HG02973 (cell line): ENCODE measurements around the gene ZFYVE28.

ENCODE experiments used
- ATAC-seq: cut with Tn5 transposase; IDR thresholded peaks from one replicate; pipeline ENCODE4 v1.9.1; 2021; ENCODE audit warnings: moderate library complexity; ENCODE audit not compliant: unreplicated experiment

The ZFYVE28 gene

DNA sequence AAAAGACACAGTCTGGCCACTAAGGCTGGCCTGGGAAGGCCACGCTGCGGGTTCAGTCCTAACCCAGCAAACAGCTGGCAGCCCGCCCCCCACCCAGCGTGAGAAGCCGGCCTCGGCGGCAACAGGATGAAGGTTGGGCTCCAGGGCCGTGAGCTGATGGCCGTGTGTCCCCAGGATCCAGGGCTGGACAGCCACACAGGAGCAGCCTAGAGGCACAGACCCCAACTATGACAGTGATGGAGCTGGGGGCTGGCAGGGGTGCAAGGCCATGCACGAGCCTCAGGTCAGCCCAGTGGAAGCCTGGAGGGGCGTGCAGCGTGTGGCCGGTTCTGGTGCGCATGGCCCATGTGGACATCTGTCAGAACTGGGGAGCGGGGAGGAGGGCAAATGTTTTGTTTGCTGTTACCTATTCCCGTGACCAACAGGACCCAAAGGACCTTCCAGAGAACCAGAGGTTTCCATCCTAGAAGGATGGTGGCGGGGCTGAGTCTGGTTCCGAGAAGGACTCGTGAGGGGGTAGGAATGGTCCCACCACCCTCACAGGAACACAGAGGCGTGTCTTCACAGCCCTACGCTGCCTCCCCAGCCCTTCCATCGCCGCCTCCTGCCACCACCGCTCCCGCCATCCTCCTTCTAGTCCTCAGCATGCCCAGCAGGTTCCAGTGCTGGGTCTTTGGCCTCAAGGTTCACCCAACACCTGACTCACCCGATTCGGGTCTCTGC is 46.5 kb downstream of the ZFYVE28 start:
- no peak for ATAC-seq

DNA sequence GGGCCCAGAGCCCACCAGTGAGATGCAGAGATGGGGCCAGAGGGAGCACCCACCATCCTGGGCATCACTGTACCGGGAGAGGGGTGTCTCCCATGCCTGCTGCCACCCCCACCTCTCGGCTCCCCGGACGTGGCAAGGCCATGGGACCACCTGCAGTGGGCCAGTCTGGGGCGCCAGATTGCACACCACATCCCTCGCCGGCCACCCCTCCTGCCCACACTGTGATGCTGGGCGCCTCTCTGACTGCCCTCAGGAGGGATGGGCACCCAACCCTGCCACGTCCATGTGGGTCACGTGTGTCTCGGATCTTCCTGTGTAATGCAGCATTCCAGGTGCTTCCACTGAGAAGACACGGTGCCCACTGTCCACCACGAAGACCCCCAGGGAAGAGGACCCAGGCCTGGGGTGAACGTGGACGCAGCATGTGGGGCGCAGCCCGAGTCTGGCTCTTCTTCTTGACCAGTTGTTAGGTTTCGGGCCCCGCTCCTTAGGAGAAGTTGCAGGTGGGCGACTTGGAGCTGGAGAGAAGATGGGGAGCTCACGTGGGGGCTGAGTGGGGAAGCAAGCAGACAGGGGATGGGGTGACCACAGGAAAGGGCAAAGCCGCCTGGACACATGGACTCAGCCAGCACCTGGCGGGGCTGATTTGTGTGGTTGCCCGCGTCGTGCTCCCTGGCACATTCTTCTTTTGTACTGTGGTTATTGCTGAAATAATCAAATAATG is 47.7 kb downstream of the ZFYVE28 start:
- no peak for ATAC-seq

DNA sequence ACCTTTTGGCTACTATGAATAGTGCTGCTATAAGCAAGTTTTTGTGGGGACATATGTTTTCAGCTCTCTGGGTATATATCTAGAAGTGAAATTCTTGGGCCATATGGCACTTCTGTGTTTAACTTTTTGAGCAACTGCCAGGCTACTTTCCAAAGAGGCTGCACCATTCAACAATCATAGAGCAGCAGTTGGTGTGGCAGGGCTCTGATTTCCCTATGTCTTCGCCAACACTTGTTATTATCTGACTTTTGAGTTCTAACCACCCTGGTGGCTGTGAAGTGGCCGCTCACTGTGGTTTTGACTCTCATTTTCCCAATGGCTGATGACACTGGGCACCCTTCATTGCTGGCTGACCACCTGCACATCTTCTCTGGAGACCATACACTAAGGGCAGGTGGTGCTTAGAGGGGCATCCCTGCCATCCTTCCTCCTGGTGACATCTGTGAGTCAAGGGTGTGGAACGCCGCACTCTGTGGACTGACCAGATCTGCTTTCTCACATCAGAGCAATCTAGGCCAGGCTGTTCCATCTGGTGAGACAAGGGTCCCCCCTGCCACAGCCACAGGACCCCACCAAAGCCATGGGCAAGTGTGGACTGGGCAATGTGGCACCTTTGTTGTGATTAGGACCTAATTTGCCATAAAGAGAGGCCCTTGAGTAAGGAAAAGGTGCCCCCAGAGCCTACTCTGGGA is 49.6 kb downstream of the ZFYVE28 start:
- no peak for ATAC-seq

DNA sequence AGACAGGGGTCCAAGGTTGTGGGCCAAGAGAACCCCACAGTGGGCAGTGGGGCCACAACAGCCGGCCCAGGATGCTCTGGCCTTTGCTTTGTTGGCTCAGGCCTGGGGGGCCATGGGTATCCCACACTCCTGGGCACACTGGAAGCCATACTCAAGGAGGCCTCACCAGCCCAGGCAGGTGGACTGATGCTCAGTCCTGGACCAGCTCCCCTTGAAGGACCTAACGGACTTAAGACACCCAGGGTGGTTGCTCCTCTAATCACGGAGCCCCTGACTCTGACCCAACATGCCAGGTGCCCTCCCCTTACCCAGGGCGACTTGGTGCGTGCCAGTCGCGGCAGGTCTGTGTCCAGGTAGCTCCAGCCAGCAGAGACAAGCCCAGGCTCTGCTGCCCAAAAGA is 50.8 kb downstream of the ZFYVE28 start:
- no peak for ATAC-seq

DNA sequence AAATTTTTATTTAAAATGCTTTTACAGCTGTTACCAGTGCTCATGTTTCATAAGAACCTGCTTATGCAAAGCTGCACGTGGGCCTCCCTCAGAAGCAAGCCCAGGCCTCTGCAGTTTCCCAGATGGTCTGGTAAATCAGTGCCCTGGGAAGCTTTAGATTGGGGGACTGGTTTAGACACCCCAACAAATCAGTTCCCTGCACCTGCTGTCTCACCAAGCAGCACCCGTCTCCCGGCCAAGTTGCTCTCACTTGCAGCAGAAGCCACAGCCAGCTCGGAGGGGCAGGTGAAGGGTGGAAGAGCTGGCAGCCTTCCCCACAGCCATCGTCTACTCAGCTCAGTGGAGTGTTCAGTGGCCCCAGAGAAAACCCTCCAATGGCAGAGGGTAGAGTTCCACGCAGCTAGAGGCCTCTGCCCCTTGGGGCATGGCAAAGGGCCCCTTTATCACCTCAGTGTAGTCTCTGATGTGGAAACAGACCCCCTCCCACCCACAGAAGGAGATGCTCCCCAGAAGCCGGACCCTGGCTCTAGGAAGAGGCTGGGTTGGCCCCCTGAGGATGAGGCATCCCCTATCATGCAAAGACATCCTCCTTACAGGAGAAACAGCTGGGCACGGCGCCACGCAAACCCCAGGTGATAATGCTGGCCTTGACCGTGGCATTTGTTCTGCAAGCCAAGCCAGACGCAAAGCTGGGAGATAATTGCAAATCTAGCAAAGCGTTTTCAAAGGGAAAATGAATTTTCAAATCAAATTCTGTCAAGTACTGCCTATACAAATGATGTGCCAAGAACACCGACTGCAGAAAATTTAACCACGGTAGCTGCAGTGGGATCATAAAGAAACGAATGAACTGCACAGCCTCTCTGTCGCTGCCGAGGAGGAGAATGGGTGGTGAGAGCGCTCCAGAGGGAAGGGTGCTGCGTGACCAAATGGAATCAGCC is 51.9 kb downstream of the ZFYVE28 start:
- ATAC-seq = no peak

DNA sequence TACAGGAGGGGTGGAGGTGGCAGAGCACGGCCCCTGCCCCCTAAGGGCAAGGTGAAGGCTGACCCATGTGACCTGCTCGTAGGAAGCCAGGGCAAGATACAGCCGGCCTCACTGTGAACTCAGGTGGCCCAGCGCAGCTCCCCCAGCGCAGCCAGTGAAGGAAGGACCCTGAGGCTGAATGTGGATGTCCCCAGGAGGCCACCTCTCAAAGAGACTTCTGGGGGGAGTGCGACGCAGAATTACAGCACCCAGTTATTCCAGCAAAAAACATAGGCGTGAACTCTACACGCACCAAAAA is 52.6 kb downstream of the ZFYVE28 start:
- ATAC-seq = no peak

DNA sequence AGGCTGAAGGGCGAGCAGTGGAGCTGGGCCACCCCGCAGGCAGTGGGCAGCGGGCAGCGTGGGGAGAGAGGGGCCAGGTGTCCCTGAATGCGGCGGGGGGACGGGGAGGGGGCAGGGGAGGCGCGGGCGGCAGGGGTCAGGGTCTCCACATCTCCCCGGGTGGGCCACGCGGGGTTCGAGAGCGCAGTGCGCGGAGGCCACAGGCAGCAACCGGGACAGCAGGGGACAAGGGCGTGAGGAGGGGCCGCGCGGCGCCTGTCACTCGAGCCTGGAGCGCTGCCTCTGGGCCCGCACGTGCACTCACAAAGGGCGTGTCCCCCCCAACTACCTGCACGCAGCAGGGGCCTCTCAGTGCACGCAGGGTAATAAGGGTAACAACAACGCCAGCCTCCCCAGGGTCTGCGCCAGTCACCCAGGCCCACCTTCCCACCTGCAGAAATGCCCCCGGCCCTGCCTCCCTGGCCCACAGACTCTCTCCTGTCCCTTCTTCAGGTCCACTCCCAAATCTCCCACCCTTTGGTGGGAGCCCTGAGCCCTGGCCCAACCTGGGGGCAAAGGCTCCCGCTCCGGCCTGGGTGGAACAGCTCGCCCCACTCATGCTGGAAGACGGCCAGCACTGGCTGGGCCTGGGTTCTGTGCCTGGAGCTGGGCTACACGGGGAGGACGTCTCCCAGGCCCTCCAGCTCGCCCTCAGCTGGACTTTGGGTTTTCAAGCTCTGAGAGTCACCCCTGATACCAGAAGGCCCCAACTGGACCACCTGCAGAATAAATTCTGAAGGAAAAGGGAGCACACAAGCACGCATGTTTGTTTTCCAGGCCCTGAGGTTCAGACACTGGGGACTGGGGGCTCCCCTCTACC is 53.2 kb downstream of the ZFYVE28 start:
- ATAC-seq = no peak

DNA sequence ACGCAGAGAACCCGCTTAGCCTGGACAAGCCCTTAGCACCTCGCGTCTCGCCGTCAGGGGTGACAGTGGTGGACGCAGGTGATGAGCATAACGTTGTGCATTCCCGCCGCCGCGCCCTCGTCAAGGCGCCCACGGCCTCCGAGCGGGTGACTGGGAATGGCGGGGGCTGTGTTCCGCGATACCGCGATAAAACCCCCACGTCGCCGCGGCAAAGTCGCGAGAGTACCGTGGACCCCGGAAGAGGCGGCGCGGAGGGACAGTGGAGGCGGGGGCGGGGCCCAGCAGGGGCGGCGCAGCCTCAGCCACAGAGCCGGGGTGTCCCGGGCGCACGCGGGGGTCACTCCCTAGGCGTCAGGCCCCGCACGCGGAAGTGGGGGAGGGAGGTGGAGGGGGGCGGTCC is 53.8 kb downstream of the ZFYVE28 start:
- ATAC-seq = no peak

DNA sequence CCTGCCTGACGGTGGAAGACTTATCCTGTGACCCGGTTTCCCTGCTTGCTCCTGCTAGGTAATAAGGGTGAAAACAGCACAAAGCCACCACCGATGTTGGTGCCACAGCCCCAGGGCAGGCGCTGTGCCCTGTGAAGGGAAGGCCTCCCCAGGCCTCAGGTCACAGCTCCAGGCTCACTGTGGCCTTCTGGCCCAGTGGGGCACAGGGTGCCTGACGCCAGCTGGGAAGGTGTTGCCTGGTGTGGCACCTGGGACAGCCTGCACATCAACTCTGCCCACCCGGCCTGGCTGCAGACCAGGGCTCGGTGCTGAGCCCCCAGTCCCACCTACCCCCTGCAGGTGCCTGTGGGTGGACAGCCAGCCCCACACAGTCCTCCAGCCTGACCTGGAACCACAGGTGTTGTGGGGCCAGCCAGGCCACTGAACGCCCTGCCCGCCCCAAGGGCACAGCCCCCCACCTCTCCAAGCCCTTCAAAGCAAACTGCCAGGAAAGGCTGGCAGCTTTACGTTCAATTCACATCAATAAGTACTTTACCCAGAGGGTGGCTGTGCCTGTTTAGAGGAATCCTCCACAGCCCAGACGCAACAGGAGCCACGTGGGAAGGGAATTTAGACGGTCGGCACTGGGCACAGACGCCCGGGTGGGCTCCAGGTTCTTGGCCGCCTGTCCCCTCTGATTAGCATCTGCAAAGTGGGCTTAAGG is 54.3 kb downstream of the ZFYVE28 start:
- no peak for ATAC-seq

DNA sequence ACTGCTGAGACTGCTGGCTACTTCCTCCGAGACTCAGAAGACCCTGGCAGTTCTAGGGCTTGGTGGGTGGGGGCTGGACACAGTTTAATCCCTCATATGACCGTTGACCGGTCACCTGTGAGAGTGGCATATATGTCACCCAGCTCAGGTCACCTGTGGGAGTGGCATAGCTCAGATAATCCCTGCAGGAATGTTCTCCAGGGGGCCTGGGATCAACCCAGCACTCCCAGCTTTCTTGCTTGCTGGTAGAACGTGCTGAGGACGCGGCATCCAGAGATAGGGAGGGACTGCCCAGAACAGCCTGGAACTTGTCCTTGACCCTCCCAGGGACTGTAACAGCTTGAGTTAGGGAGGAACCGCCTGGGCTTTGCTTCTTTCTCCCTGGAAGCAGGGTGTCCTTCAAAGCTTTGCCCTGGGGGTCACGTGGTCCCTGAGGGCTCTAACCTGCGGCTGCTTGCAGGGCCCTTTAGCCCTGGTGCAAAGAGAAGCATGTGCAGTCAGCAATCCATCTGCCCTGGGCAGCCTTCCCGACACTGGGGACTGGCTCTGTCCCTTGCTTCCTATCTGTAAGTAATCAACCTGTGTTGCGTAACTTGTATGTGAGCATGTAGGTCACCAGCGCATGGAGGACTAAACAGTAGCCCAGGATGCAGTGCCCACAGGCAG is 55.3 kb downstream of the ZFYVE28 start:
- no peak for ATAC-seq

DNA sequence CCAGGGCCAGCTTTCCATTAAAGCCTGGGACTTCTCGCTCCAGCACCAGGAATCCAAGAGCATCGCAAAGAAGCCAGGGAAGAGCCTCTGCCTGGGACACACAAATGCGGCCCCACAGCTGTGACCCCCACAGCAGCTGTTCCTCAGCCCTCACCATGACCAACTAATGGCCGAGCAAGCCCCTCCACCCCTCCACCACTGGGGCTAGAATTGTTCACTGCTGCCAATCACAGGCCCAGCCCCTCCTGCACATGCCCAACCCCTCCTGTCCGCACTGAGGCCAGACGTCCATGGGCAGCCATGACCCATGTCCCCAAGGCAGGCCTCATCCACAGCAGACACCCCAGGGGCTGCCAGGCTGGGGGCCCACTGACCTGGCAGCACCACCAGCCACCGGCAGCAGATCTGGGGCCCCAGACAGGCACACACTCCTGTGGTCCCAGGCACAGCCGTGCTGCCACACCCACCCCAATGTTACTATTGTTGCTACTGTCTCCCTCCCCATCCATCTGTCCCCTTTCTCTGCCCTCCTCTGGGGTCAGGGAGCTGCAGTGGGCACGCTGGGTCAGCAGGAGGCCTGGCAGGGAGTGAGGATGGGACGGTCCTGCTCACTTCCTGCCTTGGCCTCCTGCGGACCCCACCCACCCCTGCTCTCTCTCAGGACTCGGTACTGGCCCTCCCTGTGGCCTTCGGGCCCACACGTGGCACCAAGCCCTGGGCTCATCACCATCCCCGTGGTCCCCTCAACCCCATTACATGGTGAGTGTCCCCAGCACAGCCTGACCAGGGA is 56.0 kb downstream of the ZFYVE28 start:
- no peak for ATAC-seq

DNA sequence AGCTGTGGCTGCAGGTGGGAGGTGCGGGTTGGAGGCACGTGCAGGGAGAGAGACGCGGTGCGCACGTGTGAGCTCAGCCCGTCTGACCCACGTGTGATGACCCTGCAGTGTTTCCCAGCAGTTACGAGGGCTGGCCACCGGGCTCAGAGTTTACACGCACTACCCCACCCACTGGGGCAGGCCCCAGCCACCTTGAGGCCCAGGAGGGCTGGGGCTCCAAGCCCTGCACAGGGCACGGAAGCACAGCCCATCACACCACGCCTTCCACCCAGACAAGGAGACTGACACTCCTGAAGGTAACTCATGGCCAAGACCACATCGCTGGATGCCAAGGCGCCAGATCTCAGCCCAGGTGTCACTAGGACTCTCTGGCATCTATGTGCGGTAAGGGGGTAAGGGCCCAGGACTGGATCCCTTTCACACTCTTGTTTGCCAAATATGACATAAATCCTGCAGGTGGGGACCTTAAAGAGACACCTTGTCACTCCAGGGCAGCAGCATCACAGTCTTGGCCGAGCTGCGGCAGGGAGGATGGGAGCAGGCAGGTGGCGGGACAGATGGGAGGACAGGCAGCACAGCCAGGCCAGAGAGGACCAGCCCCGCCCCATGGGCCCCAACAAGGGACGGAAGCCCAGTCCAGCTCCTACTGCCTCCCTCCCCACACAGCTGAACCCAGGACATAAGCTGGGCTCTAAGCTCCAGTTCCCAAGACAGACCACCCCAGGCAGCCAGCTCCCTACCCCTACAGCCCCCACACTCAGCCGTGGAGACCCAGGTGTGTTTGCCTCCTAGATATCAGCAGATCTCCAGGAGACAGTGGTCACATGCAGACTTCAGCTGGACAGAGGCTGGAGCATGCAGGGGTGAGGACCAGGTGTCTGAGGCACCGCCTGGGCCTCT is 56.8 kb downstream of the ZFYVE28 start:
- ATAC-seq = no peak

DNA sequence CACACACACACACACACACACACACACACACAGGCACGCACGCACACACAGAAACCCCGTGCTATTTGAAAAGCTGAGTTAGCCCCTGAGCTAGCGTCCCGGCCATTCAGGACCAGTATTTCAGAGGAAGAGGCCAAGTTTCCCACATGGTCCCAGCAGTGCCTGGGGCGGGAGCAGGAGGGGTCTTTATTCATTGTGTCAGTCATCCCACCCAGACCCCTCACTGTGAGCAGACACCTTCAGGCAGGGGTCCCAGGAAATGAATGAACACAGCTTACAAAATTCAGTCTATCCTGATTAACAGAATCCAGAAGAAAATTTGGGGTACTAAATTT is 58.1 kb downstream of the ZFYVE28 start:
- no peak for ATAC-seq

DNA sequence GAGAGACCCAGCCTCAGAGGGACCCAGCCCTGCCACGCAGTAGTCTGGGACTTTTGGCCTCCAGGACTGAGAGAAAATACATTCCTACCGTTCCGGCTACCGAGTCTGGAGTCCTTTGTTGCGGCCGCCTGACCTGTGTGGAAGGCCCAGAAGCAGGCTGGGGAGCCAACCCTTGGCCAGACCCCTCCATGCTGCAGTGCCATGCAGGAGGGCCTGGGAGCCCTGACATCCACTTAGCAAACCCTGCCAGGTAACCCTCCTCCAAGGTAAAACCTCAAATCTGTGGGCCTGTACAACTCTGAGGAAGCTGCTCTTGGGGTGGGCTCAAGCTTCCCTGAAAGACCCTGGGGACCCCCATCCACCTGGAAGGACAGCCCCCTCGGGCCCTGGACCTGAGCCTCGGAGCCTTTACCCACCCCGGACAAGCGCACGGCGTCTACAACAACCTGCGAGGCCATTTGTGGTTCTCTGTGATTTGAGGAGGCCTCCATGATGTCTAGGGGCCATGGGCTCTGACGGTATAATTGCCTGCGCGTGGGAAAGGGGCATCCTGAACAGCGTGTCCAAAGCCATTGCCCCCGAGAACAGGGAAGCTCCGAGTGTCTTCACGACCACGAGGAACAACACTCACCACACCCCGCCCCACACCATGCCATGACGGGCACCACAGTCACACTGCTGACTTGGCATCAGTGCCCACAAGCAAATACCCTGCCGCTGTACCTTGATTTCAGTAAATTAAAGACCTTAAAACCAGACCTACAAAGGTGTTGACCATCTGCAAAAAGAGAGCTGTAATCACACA is 58.7 kb downstream of the ZFYVE28 start:
- ATAC-seq = no peak

DNA sequence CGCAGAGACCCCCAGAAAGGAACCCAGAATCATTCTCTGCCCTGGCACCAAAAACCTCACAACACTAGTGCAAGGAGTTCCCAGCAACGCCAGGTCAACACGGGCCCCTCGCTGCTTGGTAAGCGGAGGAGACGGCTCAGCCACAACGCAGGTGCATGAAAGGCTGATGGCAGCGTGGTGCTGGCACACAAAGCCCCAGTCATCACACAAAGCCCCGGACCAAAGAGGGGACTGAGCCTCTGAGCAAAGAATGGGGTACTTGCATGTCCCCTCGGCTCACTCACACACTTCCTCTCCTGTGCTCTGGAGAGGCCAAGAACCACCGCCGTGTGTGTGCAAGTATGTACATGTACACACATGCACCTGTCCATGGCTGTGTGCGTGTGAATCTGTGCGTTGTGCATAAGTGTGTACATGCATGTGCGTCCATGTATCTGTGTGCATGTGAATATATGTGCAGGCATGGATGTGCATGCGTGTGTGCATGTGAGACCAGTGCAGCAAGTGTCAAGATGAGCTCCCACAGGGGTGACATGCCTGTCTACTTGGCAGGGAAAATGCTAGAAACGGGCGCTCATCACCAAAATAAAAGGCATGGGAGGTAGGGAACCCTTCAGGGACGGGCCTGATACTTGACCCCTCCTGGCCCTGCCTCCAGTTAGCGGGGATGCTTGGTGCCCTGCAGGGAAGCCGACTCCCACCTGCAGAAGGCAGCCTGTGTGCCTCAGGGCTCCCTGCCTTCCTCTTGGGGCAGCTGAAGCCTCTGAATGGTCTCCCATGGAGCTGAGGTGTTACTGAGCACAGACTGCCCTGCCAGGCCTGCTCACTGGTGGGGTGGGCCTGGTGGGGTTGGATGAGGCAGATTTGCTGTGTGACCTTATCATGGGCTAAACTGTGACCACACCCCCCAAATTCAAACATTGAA is 60.4 kb downstream of the ZFYVE28 start:
- no peak for ATAC-seq
